Mucosa of descending colon (tissue), 3 donors: Measurements from ENCODE around the gene OR2T6. TPM values are rescaled to one million over a fixed set of nuclear protein-coding genes. Genes with fewer than 3 reads are reported as not detected.

Experiments
- total RNA-seq, 3 donors: library from RNA; stranded (reverse); fragmentation: NEBNext Ultra II Directional in 2 of 3; extraction: Animal tissue kit (Norgen Biotek cat#: 25700) in 2 of 3; gene quantifications; one replicate each; pipeline versions ENCODE4 v1.2.1 to v1.2.4, GENCODE V29; 2021 to 2023
- donor health status: DM: no; HTN: no; CAD: no; lungs with moderate emphysema.
- donor health status: DM: no; HTN: no; CAD: no.
- donor health status: DM: no; HTN: yes; CAD: no.

OR2T6 gene
- total RNA-seq, 3 donors from 2014 or later, result not detected

Other genes with a start within 250 kb of the OR2T6 start
- not detected for gene OR2M5, start 230.6 kb upstream of the OR2T6 start, total RNA-seq
- gene OR2M2, start 200.9 kb upstream of the OR2T6 start, total RNA-seq, result not detected
- gene OR2M3, start 178.5 kb upstream of the OR2T6 start, total RNA-seq, result not detected
- not detected for gene OR2M4, start 144.3 kb upstream of the OR2T6 start, total RNA-seq
- gene OR2T33, start 97.8 kb upstream of the OR2T6 start, total RNA-seq, result not detected
- gene OR2T12, start 72.3 kb upstream of the OR2T6 start, total RNA-seq, result not detected
- gene OR2M7, start 51.2 kb upstream of the OR2T6 start, total RNA-seq, result not detected
- gene OR14C36, start 27.0 kb upstream of the OR2T6 start, total RNA-seq, result not detected
- gene OR2T4, start 14.1 kb upstream of the OR2T6 start, total RNA-seq, result not detected
- gene OR2T1, start 27.3 kb downstream of the OR2T6 start, total RNA-seq, result not detected
- not detected for gene OR2T2, start 69.9 kb downstream of the OR2T6 start, total RNA-seq
- gene OR2T3, start 97.6 kb downstream of the OR2T6 start, total RNA-seq, result not detected
- not detected for gene OR2T5, start 112.8 kb downstream of the OR2T6 start, total RNA-seq
- not detected for gene OR2G6, start 132.3 kb downstream of the OR2T6 start, total RNA-seq
- gene OR2T29, start 187.0 kb downstream of the OR2T6 start, total RNA-seq, result not detected
- gene OR2T34, start 199.0 kb downstream of the OR2T6 start, total RNA-seq, result not detected
- gene OR2T10, start 222.0 kb downstream of the OR2T6 start, total RNA-seq, result not detected